Measurements from ENCODE around the gene LVRN.

- TF ChIP-seq POLR2A (IDR thresholded peaks at IDR 0.05) (no peak), CTCF (IDR thresholded peaks at IDR 0.05) (no peak), EP300 (IDR thresholded peaks at IDR 0.05) (no peak)
Observed at GRCh38 chr5:116032991-116033390, 70.7 kb downstream of the LVRN start.
